K562 (cell line): ENCODE data around the gene ARL8A. TPM values are rescaled to one million over a fixed set of nuclear protein-coding genes. Genes with fewer than 3 reads are reported as not detected.

Experiments used
- ARNT ChIP-seq, 2 experiments: fragments of 450-650 bp; IDR thresholded peaks; 2 replicates each; pipeline ENCODE4 v1.6.1; 2016; ENCODE audit warnings: mild to moderate bottlenecking in 1 of 2
- BRD9 ChIP-seq: fragments of 450-650 bp; IDR thresholded peaks from 2 replicates; pipeline ENCODE4 v1.6.1; 2018; ENCODE audit warnings: low read depth; ENCODE audit not compliant: partially characterized antibody
- FIP1L1 ChIP-seq: fragments of 200-400 bp; formaldehyde crosslinking; IDR thresholded peaks from 2 replicates; pipeline ENCODE4 v1.6.1; 2018; ENCODE audit warnings: mild to moderate bottlenecking, low read depth, low read length; ENCODE audit not compliant: poor library complexity, severe bottlenecking
- POLR2AphosphoS2 ChIP-seq: IDR thresholded peaks from 2 replicates; pipeline ENCODE4 v1.6.1; 2012; ENCODE audit warnings: low read length, improper control_type of control experiment
- POLR2H ChIP-seq: IDR thresholded peaks from 2 replicates; pipeline ENCODE4 v1.6.1; 2016; ENCODE audit warnings: missing genetic modification characterization, low read depth, mild to moderate bottlenecking, control low read depth, missing compliant biosample characterization, moderate library complexity
- SETDB1 ChIP-seq: IDR thresholded peaks from one replicate; pipeline ENCODE4 v1.6.1; 2012; ENCODE audit warnings: low read length, control low read depth, inconsistent platforms
- SIN3A ChIP-seq, 2 experiments: fragments of 150-350 bp in 1 of 2; IDR thresholded peaks; 2 replicates each; pipeline ENCODE4 v1.6.1; 2011 to 2016; ENCODE audit warnings: borderline replicate concordance in 2 of 2, low read depth in 2 of 2, low read length in 2 of 2, mild to moderate bottlenecking in 2 of 2, moderate library complexity in 2 of 2; ENCODE audit not compliant: control insufficient read depth in 1 of 2
- SUPT5H ChIP-seq: fragments of 450-650 bp; IDR thresholded peaks from 2 replicates; pipeline ENCODE4 v1.6.1; 2016
- ZFP1 ChIP-seq: fragments of 450-650 bp; formaldehyde crosslinking; IDR thresholded peaks from 2 replicates; pipeline ENCODE4 v1.4.0; 2020; ENCODE audit warnings: mild to moderate bottlenecking, mixed read lengths
- ZNF316 ChIP-seq: fragments of 450-650 bp; IDR thresholded peaks from 2 replicates; pipeline ENCODE4 v1.6.1; 2016
- ZNF766 ChIP-seq: fragments of 200-800 bp; sonication (Bioruptor generic); conservative IDR thresholded peaks from 2 replicates; pipeline ENCODE4 v1.6.1; 2016; ENCODE audit warnings: missing genetic modification characterization, missing compliant biosample characterization
- ZNF780A ChIP-seq: fragments of 250-450 bp; sonication (Bioruptor Pico); IDR thresholded peaks from 2 replicates; pipeline ENCODE4 v1.5.0; 2021; ENCODE audit warnings: mild to moderate bottlenecking
- polyA plus RNA-seq, 8 experiments: library from polyadenylated mRNA; depleted of rRNA in 4 of 8; stranded (reverse) in 5 of 8; unstranded in 3 of 8; fragments of >200 nt; fragmentation: Nextera tagmentation in 2 of 8; fragmentation: Illumina TruSeq in 1 of 8; extraction: Ambion mirVana in 2 of 8; extraction: Trizol in 1 of 8; gene quantifications; 2 replicates each; pipeline versions ENCODE4 v1.2.1 to v1.2.3, GENCODE V29; 2011 to 2014; ENCODE audit warnings: inconsistent platforms in 1 of 8, missing spikeins in 1 of 8
- total RNA-seq, 7 experiments: library from RNA; depleted of rRNA in 6 of 7; stranded (reverse); fragments of >200 nt in 6 of 7; fragmentation: Illumina TruSeq in 2 of 7; extraction: Trizol in 2 of 7; gene quantifications; 2 replicates each; pipeline versions ENCODE4 v1.2.1 to v1.2.3, GENCODE V29; 2011 to 2021; ENCODE audit warnings: low replicate concordance in 1 of 7
- TF ChIP-seq, protein P1 (sequence below): sonication (generic); formaldehyde crosslinking; IDR thresholded peaks from 2 replicates; pipeline ENCODE4 v1.8.0; 2022; ENCODE audit warnings: missing genetic modification reagents, mild to moderate bottlenecking, moderate library complexity, borderline replicate concordance
- TF ChIP-seq, protein P2 (sequence below), 3 experiments: IDR thresholded peaks in 2 of 3; conservative IDR thresholded peaks in 1 of 3; 2 replicates each; pipeline ENCODE4 v1.5.1; 2011 to 2012; ENCODE audit warnings: low read length in 3 of 3, mild to moderate bottlenecking in 3 of 3, control low read depth in 2 of 3, improper control_type of control experiment in 1 of 3, inconsistent platforms in 1 of 3, low read depth in 1 of 3, mixed read lengths in 1 of 3, moderate library complexity in 1 of 3; ENCODE audit not compliant: insufficient read depth in 2 of 3
- TF ChIP-seq, protein P3 (sequence below), 2 experiments: fragments of 450-650 bp; IDR thresholded peaks; 2 replicates each; pipeline ENCODE4 v1.6.1; 2018; ENCODE audit warnings: mild to moderate bottlenecking in 2 of 2, low read depth in 1 of 2; ENCODE audit not compliant: partially characterized antibody in 2 of 2
- TF ChIP-seq, protein P4 (sequence below): sonication (generic); formaldehyde crosslinking; IDR thresholded peaks from 2 replicates; pipeline ENCODE4 v1.5.0; 2020; ENCODE audit warnings: missing genetic modification reagents
- TF ChIP-seq, protein P5 (sequence below): fragments of 250-450 bp; sonication (Bioruptor Pico); IDR thresholded peaks from 2 replicates; pipeline ENCODE4 v1.9.0; 2021; ENCODE audit warnings: mild to moderate bottlenecking
- TF ChIP-seq, protein P6 (sequence below), 2 experiments: fragments of 450-650 bp in 1 of 2; sonication (generic) in 1 of 2; formaldehyde crosslinking in 1 of 2; IDR thresholded peaks in 1 of 2; conservative IDR thresholded peaks in 1 of 2; 2 replicates each; pipeline versions ENCODE4 v1.6.1 to v1.8.1; 2016 to 2023; ENCODE audit warnings: mild to moderate bottlenecking in 2 of 2, moderate library complexity in 2 of 2, inconsistent platforms in 1 of 2, missing genetic modification reagents in 1 of 2

ARL8A gene
- total and polyA plus RNA-seq, 9 of the 15 experiments (the other 6 are each of a cell fraction or from before 2014, with no cell fraction given) = 0.17 to 27.3 (median 15.6) TPM

DNA sequence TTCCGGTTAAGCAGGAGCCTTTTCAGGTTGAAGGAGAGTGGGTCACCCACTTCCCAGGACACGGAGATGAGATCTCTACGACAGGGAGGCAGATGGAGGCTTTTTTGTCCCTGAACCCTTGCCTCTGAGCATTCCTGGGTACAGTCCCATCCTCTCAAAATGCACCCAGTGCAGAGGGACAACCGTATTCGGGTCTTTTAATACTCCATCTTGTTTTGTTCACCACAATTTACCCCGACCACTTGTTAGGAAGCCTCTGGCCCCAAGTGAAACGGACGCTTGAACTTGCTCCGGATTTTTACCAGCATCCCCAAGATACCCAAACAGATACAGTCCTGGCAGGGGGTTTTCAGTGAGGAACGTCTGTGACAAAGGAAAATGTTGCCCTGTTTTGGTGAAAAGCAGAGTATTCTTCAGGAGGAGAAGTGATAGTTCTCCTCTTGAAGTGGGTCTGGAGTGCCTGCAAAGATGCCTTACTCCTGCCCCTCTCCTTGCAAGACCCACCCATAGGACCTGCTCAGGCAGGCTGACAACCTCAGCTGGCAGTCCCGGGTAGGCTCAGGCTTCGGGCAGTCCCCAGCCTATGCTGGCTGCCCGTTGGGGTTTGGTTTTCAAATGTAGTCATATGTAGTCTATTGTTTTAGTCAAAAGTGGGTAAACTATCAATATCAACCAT lies 669 bp upstream of the ARL8A start (continued):
- TF ChIP-seq, protein P1, sequence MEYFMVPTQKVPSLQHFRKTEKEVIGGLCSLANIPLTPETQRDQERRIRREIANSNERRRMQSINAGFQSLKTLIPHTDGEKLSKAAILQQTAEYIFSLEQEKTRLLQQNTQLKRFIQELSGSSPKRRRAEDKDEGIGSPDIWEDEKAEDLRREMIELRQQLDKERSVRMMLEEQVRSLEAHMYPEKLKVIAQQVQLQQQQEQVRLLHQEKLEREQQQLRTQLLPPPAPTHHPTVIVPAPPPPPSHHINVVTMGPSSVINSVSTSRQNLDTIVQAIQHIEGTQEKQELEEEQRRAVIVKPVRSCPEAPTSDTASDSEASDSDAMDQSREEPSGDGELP = 0 out of 2 replicates have a peak, but pooled peaks have one; percentile 36
- TF ChIP-seq, protein P2, sequence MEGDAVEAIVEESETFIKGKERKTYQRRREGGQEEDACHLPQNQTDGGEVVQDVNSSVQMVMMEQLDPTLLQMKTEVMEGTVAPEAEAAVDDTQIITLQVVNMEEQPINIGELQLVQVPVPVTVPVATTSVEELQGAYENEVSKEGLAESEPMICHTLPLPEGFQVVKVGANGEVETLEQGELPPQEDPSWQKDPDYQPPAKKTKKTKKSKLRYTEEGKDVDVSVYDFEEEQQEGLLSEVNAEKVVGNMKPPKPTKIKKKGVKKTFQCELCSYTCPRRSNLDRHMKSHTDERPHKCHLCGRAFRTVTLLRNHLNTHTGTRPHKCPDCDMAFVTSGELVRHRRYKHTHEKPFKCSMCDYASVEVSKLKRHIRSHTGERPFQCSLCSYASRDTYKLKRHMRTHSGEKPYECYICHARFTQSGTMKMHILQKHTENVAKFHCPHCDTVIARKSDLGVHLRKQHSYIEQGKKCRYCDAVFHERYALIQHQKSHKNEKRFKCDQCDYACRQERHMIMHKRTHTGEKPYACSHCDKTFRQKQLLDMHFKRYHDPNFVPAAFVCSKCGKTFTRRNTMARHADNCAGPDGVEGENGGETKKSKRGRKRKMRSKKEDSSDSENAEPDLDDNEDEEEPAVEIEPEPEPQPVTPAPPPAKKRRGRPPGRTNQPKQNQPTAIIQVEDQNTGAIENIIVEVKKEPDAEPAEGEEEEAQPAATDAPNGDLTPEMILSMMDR (IDR thresholded peaks at IDR 0.05 in 2 of 3, conservative IDR thresholded peaks at IDR 0.05 in 1 of 3; ENCODE audit: insufficient read depth in 2 of 3, low read depth in 1 of 3, low read length in 3 of 3) = no peak
- TF ChIP-seq SUPT5H (0 out of 2 replicates have a peak, but pooled peaks have one; percentile 28), POLR2H (tag) (no peak), ZNF766 (CRISPR knock-in tag) (no peak), ZNF780A (no peak), SIN3A (IDR thresholded peaks at IDR 0.05; ENCODE audit: borderline replicate concordance in 2 of 2, control insufficient read depth in 1 of 2, low read depth in 2 of 2, low read length in 2 of 2) (no peak), POLR2AphosphoS2 (no peak), ARNT (IDR thresholded peaks at IDR 0.05) (no peak), BRD9 (no peak), ZNF316 (no peak), ZFP1 (CRISPR knock-in tag) (no peak), SETDB1 (no peak), FIP1L1 (no peak)
- TF ChIP-seq, protein P3, sequence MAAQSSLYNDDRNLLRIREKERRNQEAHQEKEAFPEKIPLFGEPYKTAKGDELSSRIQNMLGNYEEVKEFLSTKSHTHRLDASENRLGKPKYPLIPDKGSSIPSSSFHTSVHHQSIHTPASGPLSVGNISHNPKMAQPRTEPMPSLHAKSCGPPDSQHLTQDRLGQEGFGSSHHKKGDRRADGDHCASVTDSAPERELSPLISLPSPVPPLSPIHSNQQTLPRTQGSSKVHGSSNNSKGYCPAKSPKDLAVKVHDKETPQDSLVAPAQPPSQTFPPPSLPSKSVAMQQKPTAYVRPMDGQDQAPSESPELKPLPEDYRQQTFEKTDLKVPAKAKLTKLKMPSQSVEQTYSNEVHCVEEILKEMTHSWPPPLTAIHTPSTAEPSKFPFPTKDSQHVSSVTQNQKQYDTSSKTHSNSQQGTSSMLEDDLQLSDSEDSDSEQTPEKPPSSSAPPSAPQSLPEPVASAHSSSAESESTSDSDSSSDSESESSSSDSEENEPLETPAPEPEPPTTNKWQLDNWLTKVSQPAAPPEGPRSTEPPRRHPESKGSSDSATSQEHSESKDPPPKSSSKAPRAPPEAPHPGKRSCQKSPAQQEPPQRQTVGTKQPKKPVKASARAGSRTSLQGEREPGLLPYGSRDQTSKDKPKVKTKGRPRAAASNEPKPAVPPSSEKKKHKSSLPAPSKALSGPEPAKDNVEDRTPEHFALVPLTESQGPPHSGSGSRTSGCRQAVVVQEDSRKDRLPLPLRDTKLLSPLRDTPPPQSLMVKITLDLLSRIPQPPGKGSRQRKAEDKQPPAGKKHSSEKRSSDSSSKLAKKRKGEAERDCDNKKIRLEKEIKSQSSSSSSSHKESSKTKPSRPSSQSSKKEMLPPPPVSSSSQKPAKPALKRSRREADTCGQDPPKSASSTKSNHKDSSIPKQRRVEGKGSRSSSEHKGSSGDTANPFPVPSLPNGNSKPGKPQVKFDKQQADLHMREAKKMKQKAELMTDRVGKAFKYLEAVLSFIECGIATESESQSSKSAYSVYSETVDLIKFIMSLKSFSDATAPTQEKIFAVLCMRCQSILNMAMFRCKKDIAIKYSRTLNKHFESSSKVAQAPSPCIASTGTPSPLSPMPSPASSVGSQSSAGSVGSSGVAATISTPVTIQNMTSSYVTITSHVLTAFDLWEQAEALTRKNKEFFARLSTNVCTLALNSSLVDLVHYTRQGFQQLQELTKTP (IDR thresholded peaks at IDR 0.05; ENCODE audit: low read depth in 1 of 2, partially characterized antibody in 2 of 2) = no peak
- TF ChIP-seq, protein P4, sequence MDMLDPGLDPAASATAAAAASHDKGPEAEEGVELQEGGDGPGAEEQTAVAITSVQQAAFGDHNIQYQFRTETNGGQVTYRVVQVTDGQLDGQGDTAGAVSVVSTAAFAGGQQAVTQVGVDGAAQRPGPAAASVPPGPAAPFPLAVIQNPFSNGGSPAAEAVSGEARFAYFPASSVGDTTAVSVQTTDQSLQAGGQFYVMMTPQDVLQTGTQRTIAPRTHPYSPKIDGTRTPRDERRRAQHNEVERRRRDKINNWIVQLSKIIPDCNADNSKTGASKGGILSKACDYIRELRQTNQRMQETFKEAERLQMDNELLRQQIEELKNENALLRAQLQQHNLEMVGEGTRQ (CRISPR knock-in tag) = no peak
- TF ChIP-seq, protein P5, sequence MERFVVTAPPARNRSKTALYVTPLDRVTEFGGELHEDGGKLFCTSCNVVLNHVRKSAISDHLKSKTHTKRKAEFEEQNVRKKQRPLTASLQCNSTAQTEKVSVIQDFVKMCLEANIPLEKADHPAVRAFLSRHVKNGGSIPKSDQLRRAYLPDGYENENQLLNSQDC (CRISPR knock-in tag) = no peak
- TF ChIP-seq, protein P6, sequence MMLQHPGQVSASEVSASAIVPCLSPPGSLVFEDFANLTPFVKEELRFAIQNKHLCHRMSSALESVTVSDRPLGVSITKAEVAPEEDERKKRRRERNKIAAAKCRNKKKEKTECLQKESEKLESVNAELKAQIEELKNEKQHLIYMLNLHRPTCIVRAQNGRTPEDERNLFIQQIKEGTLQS (IDR thresholded peaks at IDR 0.05) = no peak
- TF ChIP-seq, protein P6 (CRISPR knock-in tag; conservative IDR thresholded peaks at IDR 0.05) = no peak
